ENCODE results near the gene KRT73. TPM values are rescaled to one million over a fixed set of nuclear protein-coding genes. Genes with fewer than 3 reads are reported as not detected.

The KRT73 gene
- polyA plus RNA-seq, 3 donors = 0.07 to 0.09 TPM; not detected in 1

DNA sequence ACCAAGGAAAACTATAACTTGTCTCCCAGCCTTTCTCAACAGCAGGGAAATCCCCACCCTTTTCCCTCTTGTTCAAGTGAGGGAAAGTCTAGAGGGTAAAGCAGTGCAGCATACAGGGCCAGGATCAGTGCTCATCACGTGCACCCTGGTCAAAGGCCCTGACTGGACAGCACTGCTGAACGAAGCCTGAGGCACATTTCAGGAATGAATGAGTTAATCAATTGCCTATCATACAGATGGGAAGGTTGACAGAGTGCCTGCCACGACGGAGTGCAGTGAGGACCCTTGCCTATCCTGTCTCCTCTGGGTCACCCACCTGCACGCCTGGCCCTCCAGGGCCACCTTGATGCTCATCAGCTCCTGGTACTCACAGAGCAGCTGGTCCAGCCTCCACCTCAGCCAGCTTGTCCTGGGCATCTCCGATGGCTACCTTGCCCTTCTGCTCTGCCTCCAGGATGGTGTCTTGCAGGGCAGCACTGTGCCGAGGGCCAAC, 11.7 kb upstream of the KRT73 start:
- WGBS, 3 donors = 66 to 74% (median 71%) methylated on average over 7 of the region's 7 CpGs
- no peak overlapping the region for H3K27ac ChIP-seq (ENCODE audit: low read depth, low read length)

GRCh38 chr12:52629281-52630007, 11.1 kb upstream of the KRT73 start:
- 67 to 77% (median 74%) methylated on average over 12 of the region's 12 CpGs for WGBS, 3 donors
- H3K27ac ChIP-seq (ENCODE audit: low read depth, low read length) = no peak overlapping the region

GRCh38 chr12:52628841-52629240, 10.5 kb upstream of the KRT73 start:
- WGBS, 3 donors = 83 to 94% (median 89%) methylated on average over 2 of the region's 2 CpGs
- no peak overlapping the region for H3K27ac ChIP-seq (ENCODE audit: low read depth, low read length)

- 64 to 85% (median 82%) methylated on average over 4 of the region's 4 CpGs for WGBS, 3 donors
- H3K27ac ChIP-seq (ENCODE audit: low read depth, low read length) = no peak overlapping the region
These were observed 9.8 kb upstream of the KRT73 start for GRCh38 chr12:52628111-52628507.

GRCh38 chr12:52627395-52628110, 9.2 kb upstream of the KRT73 start:
- no peak overlapping the region for H3K27ac ChIP-seq (ENCODE audit: low read depth, low read length)
- WGBS, 3 donors = 47 to 72% (median 63%) methylated on average over 2 of the region's 2 CpGs

GRCh38 chr12:52622349-52622748, 4.0 kb upstream of the KRT73 start:
- no peak overlapping the region for H3K27ac ChIP-seq (ENCODE audit: low read depth, low read length)
- 72 to 87% (median 83%) methylated on average over 5 of the region's 5 CpGs for WGBS, 3 donors

DNA sequence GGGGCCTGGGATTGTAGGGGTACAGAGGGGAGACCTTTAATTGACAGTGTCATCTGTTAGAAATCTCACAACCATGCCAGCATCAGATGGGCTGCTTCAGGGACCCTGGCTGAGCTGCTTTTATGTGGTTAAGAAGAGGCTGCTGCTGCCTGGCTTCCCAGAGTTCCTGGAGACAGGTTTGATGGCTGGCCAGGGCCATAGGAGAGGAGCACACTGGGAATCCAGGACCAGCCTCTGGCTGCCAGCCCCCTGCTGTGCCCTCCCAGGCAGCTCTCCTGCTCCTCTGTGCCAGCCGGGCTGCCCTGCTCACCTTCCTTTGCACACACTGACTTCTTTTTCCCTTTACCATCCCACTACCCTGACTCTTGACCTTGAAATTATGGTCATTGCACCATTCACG, 507 bp upstream of the KRT73 start:
- WGBS, 3 donors = 64 to 80% (median 78%) methylated on average over 2 of the region's 2 CpGs

DNA sequence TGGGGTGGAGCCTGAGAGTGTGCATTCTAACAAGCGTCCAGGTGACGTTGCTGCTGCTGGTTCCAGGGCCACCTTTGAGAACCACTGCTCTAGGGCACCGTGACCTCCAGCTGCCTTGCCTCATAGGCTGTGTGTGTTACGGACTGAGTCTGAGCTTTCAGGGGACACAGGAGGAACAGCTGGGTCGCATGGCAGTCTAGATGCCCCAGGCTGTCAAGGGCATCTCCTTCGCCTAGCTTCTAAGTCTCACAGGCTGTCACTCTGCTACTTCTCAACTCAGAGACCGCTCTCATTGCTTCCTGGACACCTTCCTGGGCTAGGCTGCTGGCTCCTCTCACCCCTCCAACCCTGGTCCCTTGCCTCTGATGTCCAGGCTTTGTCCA, 965 bp downstream of the KRT73 start:
- 71 to 87% (median 78%) methylated on average over 7 of the region's 7 CpGs for WGBS, 3 donors
- H3K27ac ChIP-seq (ENCODE audit: low read depth, low read length) = no peak overlapping the region

More for the DNA sequence above, 507 bp upstream of the KRT73 start:
- no peak overlapping the region for H3K27ac ChIP-seq (ENCODE audit: low read depth, low read length)

DNA sequence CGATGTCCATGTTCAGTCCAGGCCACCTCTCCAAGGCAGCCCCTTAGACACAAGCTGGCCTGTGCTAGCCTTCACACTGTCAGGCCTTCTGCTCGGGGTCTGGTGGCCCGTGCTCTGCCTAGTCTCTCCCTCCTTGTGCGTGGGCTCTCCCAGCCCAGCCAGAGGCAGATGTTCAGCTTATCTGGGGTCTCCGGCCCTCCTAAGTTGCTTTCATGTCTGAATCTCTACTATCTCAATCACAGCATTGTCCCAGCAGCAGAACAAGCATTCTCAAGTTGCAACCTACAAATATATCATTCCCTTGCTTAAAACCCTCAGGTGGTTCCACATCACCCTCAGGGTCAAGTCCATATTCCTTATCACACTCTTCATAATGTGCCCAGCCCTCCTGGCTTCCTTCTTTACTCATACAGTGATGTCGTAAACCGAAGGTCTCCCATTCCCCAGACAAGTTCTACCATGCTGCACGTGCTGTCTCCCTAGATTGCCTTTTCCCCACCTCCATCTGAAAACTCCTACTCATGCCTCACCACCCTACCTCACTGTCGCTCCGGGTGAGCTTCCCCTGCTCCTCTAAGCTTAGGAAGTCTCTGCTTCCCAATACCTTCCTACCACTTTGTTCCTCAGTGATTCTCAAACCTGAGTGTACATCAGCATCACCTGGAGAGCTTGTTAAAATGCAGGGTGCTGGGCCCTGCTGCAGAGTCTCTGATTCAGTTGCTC, 1.5 kb downstream of the KRT73 start:
- WGBS, 3 donors = 77 to 86% (median 85%) methylated on average over 10 of the region's 10 CpGs
- no peak overlapping the region for H3K27ac ChIP-seq (ENCODE audit: low read depth, low read length)

DNA sequence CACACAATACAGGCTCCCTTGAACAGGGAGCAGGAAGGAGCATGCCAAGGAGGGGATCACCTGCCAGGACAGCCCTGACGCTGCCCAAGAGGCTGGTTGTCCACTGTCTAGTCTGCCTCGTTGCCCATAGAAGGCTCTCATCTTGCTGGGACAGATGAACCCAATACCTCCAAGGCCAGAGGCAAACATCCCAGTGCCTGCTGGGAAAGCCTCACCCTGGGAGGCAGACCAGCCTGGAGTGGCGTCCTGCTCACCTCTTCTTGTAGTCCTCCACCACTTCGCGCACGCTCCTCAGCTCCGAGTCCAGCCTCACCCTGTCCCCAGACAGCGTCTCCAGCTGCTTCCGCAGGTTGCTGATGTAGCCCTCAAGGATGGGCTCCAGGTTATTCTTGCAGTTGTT, 2.4 kb downstream of the KRT73 start:
- no peak overlapping the region for H3K27ac ChIP-seq (ENCODE audit: low read depth, low read length)
- 77 to 86% (median 83%) methylated on average over 9 of the region's 9 CpGs for WGBS, 3 donors

DNA sequence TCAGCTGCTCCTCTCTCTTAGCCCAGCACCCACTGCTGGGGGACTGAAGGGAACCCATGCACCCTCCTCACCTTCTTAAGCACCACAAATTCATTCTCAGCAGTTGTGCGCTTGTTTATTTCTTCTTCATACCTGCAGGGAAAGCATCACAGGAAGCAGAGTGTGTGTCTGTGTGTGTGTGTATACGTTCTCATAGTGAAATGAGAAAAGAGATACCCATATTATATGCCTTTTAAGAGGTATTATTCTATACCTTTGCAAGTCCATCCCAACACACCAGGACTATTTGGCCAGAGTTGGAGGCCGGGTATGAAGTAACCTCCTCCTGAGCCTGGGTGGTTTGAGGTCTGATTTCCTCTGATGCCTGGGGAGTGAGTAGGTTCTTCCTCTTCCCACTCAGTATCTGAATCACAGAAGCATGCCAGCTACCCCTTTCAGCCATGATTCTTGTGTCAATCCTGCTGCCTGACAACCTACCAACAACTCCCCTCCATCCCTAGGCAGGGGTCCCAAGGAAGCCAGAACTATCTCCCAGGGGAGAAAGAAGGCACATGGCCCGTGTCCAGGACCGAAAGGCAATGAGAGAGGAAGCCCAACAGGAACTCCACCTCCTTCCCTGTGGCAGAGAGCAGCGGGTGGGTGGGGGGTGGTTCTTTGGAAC, 3.0 kb downstream of the KRT73 start:
- no peak overlapping the region for H3K27ac ChIP-seq (ENCODE audit: low read depth, low read length)
- 37 to 55% (median 37%) methylated on average over 6 of the region's 6 CpGs for WGBS, 3 donors

DNA sequence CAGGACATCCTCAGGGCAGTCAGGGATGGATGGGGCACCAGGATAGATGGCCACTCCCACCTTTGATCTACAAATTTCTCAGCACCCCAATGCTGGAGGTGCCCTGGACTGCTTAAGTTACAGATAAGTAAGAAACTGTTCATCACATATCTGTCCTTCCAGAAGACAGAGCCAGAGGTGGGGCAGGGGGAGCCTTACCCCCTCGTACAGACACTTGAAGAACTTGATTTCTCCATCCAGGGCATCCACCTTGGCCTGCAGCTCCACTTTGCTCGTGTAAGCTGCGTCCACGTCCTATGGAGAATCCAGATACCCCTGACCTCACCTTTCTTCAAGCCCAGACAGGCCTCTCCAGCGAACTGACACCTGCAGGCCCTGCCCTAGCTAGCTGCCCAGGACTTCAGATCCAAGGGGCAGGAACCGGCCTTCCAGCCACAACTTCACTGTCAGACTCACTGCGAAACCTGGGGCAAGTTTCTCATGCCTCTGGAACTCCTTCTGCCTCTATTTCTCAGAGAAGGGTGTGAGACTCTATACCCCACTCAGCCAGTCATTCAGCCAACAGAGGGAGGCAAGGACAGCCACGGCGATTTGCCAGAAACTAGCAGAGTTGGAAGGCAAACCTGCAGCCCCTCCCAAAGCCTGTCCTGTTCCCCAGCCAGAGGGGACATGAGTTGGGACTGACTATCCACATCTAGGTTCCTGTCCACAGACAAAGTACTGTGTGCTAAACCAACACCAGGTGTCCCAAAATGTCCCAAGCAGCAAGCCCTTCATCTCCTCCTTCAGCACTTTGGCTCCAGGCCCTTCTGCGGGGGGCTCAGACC, 3.8 kb downstream of the KRT73 start:
- no peak overlapping the region for H3K27ac ChIP-seq (ENCODE audit: low read depth, low read length)
- 82 to 89% (median 86%) methylated on average over 10 of the region's 10 CpGs for WGBS, 3 donors

DNA sequence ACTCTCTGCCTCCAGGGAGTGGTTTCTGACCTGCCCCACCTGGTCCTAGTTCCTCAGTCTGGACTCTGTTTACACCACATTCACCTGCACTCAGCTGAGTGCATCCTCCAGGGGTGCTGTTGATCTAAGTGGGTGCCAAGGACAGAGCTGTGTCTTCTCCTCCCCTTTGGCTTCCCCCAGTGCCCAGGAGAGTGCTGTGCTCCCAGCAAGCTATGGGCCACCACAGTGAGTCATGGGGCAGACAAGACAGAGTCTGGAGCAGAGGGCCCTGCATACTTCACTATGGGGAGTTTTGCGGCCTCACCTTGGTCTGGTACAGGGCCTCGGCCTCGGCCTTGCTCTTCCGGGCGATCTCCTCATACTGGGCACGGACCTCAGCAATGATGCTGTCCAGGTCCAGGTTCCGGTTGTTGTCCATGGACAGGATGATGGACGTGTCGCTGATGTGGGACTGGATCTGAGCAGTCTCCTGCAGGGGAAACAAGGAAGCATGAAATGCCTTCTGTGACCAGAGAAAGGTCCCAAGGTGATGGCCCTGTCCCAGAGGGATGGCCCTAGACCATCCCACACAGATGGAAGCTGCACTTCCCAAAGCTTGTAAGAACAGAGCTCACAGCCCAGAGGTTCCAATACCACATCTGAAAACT, 4.9 kb downstream of the KRT73 start:
- 89 to 94% (median 93%) methylated on average over 9 of the region's 9 CpGs for WGBS, 3 donors
- no peak overlapping the region for H3K27ac ChIP-seq (ENCODE audit: low read depth, low read length)

GRCh38 chr12:52612431-52613383, 5.7 kb downstream of the KRT73 start:
- no peak overlapping the region for H3K27ac ChIP-seq (ENCODE audit: low read depth, low read length)
- WGBS, 3 donors = 82 to 90% (median 89%) methylated on average over 5 of the region's 5 CpGs

DNA sequence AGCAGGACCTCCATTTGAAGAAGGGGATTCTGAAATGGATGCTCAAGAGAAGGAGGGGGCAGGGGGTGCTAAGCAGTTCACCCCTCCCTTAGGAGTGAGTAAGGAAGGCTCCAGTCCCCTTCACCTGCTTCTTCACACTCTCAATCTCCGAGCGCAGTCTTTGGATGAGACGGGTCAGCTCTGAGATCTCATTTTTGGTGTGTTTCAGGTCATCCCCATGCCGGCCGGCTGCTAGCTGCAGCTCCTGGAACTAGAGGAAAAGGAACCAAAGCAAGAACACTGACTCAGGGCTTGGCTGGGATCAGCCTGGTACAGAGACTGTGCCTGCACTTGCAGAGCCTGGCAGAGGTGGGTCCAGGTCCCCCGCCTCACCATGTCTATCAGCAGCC, 7.3 kb downstream of the KRT73 start:
- no peak overlapping the region for H3K27ac ChIP-seq (ENCODE audit: low read depth, low read length)
- 83 to 94% (median 87%) methylated on average over 6 of the region's 6 CpGs for WGBS, 3 donors

- 70 to 81% (median 76%) methylated on average over 8 of the region's 8 CpGs for WGBS, 3 donors
- H3K27ac ChIP-seq (ENCODE audit: low read depth, low read length) = no peak overlapping the region
These were observed 9.3 kb downstream of the KRT73 start for GRCh38 chr12:52608826-52609630.

Measured in adipose tissue (tissue), 3 donors.